Kidney tubule cell (primary cell): ENCODE results near the gene PJA2.

ENCODE experiments used
- DNase-seq: peaks from one replicate; pipeline ENCODE4 v3.0.0-alpha.2; 2018; ENCODE audit warnings: low spot score

Gene PJA2

DNA sequence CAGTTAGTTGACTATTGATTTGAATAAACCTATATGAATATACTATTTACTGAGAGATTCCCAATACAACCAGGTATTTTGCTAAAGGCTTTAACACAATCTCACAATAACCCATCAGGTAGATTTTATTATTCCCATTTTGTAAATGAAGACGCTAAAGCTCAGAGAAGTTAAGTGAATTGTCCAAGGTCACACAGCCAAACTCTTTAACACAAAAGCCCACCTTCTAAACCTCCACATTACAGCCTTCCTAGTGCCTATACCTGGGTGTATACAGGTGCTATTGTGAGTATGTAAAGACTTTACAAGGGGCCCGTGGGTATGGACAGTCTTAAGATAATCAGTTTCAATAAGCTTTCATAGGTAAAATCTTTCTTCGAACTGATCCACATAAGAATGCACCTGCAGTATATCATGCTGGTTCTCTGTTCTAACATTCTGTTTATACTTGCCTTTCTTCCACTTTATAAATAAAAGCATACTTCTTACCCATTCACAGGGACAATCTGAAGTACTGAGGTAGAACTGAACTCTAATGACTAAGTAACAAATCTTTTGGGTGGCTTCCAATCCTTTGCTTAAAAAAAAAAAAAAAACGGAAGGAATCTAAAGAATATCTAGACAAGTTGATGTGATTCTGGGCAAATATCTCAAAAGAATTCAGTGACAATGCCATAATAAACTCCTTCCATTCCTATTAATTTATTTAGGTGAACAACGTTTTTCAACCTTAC is 59.1 kb downstream of the PJA2 start:
- peak; percentile 18 for DNase-seq

GRCh38 chr5:109349388-109349787 is 60.4 kb downstream of the PJA2 start:
- no peak for DNase-seq

GRCh38 chr5:109347252-109347888 is 62.4 kb downstream of the PJA2 start:
- DNase-seq = no peak

GRCh38 chr5:109345699-109346098 is 64.1 kb downstream of the PJA2 start:
- no peak for DNase-seq

GRCh38 chr5:109340351-109340750 is 69.4 kb downstream of the PJA2 start:
- DNase-seq = no peak

GRCh38 chr5:109335114-109335513 is 74.7 kb downstream of the PJA2 start:
- DNase-seq = no peak

DNA sequence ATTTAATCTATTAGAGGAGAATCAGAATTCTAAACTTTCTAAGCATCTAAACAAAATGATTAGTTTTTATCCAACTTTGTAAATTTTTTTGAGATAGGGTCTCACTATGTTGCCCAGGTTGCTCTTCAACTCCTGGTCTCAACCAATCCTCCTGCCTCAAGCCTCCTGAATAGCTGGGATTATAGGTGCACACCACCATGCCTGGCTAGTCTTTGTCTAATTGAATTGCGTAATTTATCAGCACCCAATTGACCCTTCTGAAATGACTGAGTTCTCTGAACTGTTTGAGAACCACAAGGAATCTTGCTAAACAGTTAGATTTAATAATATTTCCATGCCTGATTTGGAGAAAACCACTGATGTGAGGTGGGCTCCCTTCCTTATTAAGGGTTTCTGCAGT is 75.7 kb downstream of the PJA2 start:
- DNase-seq = no peak

GRCh38 chr5:109329333-109330237 is 80.2 kb downstream of the PJA2 start:
- DNase-seq = peak; percentile 26

DNA sequence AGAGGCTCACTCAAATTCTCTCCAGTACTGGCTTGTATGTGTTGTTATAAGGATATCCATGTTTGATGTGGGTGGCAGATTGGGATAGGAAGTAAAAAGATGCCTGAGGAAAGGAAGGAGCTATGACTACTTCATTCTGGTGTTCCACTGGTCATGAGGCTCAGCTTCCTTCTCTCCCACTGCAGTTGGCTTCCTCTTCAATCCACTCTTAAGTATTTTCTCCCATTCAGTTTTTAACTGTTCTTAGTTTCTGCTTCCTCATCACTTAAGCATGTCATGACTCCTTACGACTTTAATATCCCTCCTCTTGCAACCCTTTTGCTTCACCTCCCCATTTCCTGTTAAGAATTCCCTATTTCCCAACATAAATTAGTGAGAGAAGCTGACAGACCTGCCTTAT is 81.1 kb downstream of the PJA2 start:
- peak; percentile 48 for DNase-seq

- peak; percentile 31 for DNase-seq
These were observed 82.2 kb downstream of the PJA2 start for GRCh38 chr5:109327570-109327969.

DNA sequence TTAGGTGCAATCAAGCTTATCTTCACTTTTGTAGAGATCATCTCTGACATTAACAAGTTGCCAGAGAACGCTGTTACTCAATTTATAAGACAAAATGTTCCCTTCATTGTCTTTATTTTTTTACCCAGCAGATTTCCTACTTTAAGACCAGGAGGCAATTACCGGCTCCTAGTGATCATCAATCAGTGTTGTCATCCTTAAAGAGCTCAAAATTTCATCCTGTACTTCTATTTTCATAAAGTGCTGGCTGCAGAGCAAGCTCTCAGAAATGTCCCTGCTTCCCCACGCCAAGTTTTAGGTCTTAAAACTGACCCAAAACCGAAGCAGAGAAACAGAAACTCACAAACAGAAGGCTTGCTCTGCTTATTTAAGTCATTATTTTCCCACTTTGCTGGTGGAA is 82.9 kb downstream of the PJA2 start:
- DNase-seq = no peak

DNA sequence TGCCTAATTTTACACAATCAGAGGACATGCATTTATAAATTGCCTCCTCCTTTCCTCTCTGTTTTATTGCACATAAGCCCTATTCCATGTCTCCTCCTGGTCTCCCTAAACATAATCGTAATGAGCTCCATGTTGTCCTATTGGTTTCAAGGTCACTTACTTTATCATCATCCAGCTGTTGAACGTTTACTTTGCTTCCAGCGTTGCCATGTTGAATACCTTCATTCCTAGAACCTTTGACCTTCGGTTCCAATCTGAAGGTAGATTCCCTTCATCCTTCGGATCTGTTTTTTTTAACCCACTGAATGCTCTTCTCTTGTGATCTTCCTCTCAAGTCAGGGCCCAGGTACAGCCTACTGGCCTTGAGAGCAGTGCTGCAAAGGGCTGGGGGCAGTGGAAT is 84.3 kb downstream of the PJA2 start:
- DNase-seq = no peak

DNA sequence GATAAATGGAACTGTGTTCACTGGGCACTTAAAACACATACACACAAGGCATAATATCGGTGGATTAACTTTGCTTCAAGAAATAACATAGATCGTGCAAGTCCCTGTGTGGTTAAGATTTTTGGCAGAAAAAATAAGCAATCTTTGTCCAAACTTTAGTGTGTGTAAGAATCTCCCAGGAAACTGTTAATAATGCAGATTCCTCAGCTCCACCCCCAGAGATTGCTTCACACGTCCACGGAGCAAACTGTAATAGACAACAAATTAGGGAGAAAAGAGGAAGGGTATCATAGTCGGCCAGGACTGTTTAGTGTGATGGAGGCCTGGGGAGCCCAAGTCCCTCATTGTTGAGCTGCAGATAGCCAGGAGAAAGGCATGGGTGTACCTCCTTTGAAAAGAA is 84.8 kb downstream of the PJA2 start:
- no peak for DNase-seq

DNA sequence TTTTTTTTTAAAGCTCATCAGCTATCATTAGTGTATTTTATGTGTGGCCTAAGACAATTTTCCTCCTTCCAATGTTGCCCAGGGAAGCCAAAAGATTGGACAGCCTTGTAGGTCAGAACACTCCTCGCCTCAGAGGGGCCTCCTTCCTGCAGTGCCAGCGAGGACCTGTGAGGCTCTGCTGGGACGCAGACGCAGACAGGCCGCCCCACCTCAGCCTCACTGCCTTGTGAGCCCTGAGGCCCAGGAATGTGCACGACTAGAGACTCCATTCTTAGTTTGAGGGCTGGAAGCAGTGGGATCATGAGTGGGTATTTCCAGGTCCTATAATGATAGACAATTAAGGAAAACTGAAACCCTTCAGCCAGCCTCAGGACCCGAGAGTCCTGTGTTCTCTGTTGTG is 85.4 kb downstream of the PJA2 start:
- DNase-seq = no peak

DNA sequence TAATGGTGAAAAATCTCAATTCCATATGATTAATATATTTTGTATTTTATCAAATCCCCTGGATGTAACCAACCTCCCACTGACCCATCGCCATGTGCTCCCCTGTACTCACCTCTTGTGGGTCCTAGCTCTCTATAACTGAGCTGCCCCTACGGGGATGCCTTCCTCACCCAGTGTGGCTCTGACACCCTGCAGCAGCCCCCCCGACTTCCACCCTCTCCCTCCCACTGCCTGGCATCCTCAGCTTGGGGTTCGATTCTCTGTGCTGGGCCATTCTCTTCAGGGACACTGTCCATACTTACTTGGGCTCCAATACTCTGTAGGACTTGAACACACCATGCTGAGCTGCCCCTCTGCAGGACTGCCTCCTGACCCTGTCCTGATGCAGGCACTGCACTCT is 87.1 kb downstream of the PJA2 start:
- no peak for DNase-seq

DNA sequence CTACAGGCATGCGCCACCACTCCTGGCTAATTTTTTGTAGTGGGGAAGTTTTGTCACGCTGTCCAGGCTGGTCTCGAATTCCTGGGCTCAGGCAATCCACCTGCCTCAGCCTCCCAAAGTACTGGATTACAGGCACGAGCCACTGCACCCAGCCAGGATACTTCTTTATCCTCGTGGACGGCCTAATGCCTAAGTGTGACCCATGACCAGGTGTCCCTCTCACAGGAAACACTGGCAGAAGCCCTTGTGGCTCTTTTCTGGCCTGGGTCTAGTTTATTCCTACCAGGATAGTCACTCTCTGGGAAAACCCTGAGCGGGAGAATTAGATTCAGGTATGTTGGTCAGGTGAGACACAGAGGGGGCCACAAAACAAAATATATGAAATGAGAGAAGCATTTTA is 90.4 kb downstream of the PJA2 start:
- DNase-seq = no peak

DNA sequence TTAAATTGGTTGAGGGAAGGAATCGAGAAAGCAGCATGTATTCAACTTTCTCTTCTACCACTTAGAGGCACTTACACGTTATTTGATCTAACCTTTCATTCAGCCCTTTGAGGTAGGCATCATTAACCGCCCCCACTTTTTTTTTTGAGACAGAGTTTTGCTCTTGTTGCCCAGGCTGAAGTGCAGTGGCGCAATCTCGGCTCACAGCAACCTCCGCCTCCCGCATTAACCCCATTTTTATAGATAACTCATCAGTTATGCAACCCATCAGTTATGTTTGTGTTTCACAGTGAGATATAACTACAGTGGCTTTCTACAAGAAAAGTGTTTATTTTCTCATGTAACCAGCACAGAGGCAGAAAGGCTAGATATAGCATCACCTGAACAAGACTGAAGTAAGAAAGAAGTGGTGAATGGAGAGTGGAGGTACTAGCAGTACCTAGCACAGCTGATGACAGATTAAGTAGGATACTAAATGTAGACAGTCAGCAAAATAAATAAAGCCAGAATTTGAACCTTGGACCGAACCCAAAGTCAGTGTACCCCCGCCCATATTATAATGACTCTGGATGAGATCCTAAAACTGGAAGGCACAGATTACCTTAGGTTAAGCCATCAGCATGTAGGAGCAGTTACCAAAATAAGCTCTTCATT is 91.2 kb downstream of the PJA2 start:
- DNase-seq = no peak

- peak; percentile 64 for DNase-seq
These were observed 93.1 kb downstream of the PJA2 start for GRCh38 chr5:109316634-109317033.

- no peak for DNase-seq
These were observed 94.5 kb downstream of the PJA2 start for GRCh38 chr5:109315245-109315644.

GRCh38 chr5:109313127-109313526 is 96.6 kb downstream of the PJA2 start:
- DNase-seq = peak; percentile 20

DNA sequence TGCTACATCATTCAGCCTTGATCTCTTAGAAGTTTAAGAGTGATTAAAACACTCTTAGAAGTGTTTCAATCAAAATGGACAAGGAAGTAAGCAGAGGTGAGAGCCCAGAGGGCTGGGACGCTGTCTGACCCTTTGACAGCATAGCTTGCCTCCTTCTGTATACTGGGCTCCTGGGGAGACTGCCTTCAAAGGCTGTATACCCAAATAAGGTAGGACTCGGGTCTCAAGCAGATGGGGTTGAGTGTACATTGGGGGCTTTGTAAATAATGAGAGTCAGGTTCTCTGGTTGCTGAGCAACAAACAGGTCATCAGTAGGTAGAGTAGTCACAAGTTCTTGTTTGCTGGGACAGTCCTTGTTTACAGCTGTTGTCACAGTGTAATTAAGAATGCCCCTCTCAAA is 97.1 kb downstream of the PJA2 start:
- no peak for DNase-seq

DNA sequence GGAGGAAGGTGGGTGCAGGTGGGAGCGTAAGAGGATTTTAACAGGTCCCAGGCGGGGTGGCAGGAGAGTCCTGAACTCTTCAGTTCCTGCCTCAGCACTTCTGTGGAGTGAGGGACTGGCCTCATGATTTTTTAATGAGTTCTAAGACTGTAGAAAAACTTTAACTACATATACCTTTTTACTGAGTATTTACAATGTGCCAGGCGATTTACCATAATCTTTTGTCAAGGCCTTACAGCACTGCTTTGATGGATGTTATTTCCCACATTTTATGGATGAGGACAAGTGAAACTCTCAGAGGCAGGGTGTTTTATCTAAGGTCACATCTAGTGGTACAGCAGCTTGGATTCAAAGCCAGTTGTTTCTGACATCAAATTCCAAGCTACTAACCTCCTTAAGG is 99.5 kb downstream of the PJA2 start:
- DNase-seq = no peak
